Measurements from ENCODE around the gene ARHGEF12.

Gene ARHGEF12

DNA sequence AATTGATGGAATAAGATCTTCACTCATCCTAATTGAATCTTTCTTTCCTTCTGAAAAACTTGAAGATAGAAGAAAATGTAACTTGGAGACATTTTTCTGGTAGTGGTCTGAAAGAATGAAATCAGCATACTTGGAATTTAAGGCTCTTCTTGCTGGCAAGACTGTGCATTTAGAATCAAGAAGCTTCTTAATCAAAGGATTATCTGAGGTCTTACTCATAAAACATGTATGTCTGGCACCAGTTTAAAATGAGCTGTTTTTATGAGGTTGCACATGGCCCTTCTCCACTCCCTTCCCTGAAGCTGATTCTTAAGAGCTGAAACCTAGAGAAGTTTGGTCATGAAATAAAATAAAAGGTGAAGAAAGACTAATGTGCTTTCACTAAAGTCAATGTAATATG is 77.3 kb downstream of the ARHGEF12 start:
- DNase-seq: no peak

GRCh38 chr11:120420572-120420971 is 84.4 kb downstream of the ARHGEF12 start:
- no peak for DNase-seq

- no peak for DNase-seq
These were observed 88.2 kb downstream of the ARHGEF12 start for GRCh38 chr11:120424185-120424969.

- DNase-seq: no peak
These were observed 88.7 kb downstream of the ARHGEF12 start for GRCh38 chr11:120424970-120425332.

DNA sequence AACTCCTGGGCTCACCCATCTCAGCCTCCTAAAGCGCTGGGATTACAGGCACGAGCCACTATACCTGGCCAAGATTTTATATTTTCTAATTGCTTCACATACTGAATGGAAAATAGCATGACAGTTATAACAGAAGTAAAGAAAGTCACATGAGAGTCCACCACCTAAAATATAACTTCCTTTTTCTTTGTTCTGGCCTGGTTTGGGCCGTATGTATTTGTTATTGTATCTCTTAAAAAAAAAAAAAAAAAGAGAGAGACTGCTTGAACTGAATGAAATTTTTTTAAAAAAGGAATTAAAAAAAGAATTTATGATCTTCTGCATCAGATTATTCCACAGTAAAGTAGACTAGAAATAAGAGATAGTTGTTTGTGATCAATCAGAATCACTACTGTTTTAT is 89.3 kb downstream of the ARHGEF12 start:
- no peak for DNase-seq

DNA sequence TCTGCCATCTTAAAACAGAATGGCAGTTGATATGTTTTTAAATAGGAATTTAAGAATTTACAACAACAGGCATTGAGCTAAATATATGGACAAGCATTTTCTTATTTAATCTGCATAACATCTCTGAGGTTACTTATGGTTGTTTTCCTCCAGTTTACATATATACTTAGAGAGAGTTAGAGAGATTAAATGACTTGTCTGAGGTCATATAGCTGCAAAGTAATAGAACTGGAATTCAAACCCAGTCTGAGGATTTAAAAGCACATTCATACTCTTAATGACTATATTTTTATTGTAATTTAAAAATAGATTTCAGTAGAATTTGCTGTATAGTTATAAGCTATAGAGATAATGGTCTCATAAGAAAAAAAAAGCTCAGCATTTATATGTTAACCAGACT is 93.9 kb downstream of the ARHGEF12 start:
- no peak for DNase-seq

DNA sequence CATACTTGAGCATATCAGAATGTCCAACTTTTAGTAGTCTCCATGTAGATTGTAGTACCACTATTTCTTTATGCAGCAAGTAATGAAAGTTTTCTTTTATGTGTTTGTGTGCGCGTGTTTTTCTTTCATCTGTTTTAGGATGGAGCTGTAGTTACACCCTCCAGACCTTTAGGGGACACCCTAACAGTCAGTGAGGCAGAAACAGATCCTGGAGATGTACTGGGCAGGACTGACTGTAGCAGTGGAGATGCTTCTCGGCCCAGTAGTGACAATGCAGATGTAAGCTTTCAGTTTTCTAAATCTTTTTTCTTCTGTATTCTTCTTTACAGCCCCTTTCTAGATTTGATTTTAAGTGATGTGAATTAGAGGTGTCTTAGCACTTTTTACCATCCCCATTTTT is 95.4 kb downstream of the ARHGEF12 start:
- DNase-seq: no peak

DNA sequence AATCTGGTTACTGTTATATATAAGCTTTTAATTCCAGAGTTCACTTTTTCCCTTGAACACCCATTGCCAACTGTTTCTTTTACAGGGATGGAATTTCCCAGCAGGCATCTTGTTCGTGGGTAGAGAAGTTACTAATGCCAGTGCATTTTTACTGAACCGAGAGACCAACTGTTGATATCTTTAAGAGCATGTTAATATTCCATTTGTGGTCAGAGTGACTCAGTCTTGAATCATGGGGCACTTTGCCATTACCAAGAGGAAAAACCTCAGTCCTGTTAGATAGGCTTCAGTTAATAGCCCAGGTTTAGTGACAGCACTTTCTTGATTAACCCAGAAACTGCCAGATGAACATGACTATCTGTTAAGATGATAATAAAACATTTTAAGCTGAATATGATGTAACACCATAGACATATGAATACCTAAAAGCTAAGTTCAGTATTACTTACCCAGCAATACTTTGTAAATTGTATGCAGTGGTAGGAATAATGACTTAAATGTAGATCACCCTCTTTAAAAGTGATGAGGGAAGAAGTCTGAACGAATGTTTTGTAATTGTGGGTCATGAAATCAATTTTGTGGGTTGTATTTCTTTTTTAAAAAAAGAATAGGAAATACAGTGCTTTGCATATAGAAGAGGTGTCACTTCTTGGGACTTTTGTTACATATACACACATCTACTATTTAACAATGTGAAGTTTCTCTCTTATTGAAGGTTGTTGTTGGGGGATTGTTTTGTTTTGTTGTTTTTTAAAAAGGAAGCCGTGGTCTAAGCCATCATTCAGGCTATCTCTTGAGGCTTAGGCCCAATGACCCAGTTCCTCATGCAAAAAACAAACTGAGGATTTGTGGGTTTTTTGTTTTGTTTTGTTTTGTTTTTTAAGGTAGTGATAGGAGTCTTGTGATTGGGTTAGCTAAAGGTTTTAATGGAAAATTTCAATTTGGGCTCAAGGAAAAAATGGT is 96.1 kb downstream of the ARHGEF12 start:
- DNase-seq: no peak

DNA sequence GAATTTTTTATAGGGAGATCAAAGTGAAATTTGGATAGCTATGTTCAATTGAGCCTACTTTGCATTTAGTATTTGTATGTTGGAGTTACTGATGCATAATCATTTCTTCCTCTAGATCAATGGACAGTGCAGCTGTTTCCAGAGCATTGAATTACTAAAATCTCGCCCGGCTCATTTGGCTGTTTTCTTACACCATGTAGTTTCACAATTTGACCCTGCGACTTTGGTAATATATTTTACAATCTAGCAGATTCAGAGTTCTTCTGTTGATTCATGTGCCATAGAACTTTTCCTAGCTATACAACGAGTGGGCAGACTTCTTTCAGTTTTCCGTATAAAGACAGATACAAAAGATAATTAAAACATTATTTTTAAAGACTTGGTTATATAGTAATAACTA is 105.4 kb downstream of the ARHGEF12 start:
- DNase-seq: no peak

- no peak for DNase-seq
These were observed 105.8 kb downstream of the ARHGEF12 start for GRCh38 chr11:120442031-120442430.

GRCh38 chr11:120446802-120447201 is 110.6 kb downstream of the ARHGEF12 start:
- no peak for DNase-seq

DNA sequence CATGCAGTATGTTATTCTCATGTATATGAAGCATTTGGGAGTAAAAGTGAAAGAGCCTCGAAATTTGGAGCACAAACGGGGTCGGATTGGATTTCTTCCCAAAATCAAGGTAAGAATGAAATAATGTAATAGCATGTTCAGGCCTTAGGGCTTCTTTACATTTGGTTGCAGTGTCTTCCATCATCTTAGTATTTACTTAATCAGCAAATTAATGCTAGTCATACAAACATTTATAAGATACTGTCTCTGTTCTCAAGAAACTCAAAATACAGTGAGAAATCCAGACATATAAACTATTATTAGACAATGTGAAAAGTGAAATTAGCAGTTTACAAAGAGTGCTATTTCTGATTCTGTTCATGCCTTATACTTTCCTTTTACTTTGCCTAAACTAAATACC is 112.0 kb downstream of the ARHGEF12 start:
- DNase-seq: no peak

DNA sequence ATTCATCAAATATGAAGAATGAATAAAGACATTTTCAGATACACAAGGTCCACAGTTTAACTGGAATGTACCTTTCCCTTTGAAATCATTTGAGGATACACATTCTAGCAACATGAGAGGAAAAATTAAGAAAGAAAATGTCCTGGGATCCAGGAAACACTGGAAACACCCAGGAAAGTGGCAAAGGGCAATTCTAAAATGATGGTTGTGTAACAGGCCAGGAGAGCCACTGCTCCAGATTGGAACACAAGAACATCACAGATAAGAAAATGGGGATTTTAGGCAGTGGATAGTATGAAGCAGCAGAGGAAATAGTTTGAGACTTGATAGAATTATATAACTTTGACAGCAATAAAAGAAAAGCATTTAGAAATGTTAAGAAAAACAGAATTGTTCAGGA is 119.3 kb downstream of the ARHGEF12 start:
- DNase-seq: no peak

GRCh38 chr11:120457996-120458395 is 121.8 kb downstream of the ARHGEF12 start:
- DNase-seq: no peak

GRCh38 chr11:120462825-120463224 is 126.6 kb downstream of the ARHGEF12 start:
- DNase-seq: no peak

DNA sequence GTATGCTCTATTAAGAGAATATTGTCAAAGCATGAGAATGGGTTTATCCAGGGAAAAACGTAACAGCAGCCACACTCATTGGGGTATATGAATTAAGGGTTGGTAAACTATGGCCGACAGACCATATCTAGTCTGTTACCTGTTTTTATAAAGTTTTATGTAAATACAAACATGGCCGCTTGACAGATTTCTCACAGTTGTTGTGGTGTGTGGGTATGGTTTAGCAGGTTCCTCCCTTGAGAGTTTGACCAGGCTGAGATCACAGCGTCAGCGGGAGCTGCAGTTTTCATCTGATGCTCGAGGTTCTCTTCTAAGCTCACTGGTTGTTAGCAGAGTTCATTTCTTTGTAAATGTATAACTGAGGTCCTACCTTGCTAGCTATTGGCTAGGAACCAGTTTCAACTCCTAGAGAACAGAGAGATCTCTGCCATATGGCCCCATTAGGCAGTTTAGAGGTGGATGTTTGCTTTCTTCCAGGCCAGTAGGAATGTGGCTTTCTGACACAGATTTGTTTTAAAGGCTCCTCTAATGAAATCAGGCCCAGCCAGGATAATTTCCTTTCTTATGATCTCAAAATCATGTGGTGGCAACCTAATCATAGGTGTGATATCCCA is 129.8 kb downstream of the ARHGEF12 start:
- no peak for DNase-seq

DNA sequence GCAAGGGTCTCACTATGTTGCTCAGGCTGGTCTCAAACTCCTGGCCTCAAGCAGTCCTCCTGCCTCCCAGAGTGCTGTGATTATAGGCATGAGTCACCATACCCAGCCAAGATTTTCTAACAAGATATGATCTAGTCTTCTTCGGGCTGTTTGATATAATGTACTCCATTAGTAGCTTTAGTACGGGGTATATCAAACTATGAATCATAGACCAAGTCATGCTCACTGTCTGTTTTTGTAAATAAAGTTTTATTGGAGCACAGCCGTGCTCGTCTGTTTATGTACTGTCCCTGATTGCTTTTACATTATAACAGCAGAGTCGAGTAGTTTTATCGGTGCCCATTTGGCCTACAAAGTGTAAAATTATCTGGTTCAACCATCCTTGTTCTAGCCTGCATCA is 131.4 kb downstream of the ARHGEF12 start:
- DNase-seq: no peak

DNA sequence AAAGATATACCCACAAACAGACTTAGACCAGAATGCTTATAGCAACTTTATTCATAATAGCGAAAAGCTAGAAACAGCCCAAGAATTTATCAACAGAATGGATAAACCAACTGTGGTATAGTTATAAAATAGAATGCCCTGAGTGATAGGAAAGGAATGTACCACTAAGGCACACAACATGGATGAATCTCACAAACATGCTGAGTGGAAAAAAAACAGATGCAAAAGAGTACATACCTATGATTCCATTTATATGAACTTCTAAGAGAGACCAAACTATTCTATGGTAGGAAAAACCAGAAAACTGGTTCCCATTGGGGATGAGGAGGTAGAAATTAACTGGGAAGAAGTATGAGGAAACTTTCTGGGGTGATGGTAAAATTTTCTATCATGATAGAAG is 134.9 kb downstream of the ARHGEF12 start:
- no peak for DNase-seq

GRCh38 chr11:120471994-120472393 is 135.8 kb downstream of the ARHGEF12 start:
- no peak for DNase-seq

GRCh38 chr11:120473503-120473902 is 137.3 kb downstream of the ARHGEF12 start:
- no peak for DNase-seq

DNA sequence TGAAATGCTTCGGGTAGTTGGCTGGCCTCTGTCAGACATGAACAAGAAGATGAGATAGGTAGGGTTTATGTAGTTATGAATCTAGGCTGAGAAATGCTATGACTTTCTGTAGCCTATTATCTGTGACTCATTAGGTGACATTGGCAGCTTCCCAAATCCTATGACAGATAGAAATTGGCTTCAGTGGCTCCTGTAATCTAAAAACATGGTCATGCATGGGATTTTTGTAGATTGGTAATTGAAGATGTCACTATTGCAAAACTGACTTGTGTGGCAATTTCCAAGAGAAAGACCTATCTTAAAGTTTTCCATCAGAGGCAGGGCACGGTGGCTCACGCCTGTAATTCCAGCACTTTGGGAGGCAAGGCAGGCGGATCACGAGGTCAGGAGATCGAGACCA is 145.9 kb downstream of the ARHGEF12 start:
- no peak for DNase-seq

DNA sequence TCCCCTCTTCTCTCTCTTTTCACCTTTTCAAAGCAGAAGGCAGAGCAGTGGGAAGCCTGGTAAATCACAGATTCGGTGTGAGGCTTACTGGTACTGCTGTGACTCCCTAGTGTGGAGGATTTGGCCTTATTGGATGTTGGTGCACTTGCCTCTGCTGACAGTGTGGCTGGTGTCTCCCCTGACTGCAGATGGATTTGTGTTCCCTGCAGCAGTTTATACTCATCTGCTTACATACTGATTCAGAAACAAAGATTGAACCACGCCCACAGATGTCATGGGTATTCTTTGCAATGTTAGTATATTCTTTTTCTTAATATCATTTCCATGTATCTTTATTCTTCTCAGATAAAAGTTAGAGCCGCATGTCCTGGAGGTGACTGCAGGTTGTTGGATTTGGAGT is 148.5 kb downstream of the ARHGEF12 start:
- DNase-seq: no peak

Data from nucleus accumbens (tissue), 56 donors.